ENCODE data around the gene IFI27L1. TPM values are rescaled to one million over a fixed set of nuclear protein-coding genes. Genes with fewer than 3 reads are reported as not detected.

IFI27L1 gene
- polyA plus RNA-seq (2013, experiment 1 of 2) = 14.1 TPM
- polyA plus RNA-seq (2013, experiment 2 of 2) = 14.6 TPM

GRCh38 chr14:94080621-94081385 is at the start of gene IFI27L1, which contains the start of gene DDX24:
Gene IFI27L1, plus strand, starts transcription at chr14:94081310. Its CDS starts 15,628 bp downstream, at chr14:94096938.
Gene DDX24, minus strand, starts transcription at chr14:94081202. Its CDS starts 1,460 bp downstream, at chr14:94079742.
- Histone ChIP-seq H3K79me1 (ENCODE audit: low read length) (peaks cover 27% of the 10 kb centered on the region), H3K4me2 (ENCODE audit: low read length) (peak within 1 kb of the TSS; percentile 96), H3K27ac (ENCODE audit: low read depth, low read length) (peak within 1 kb of the TSS; percentile 11), H3K56ac (ENCODE audit: low read length) (peak within 1 kb of the TSS; percentile 96), H3K4ac (ENCODE audit: low read depth, low read length) (peak within 1 kb of the TSS; percentile 39), H3K79me2 (ENCODE audit: control insufficient read depth, insufficient read depth, low read length) (peaks cover 40% of the 10 kb centered on the region), H3K36me3 (ENCODE audit: control insufficient read depth, insufficient read depth, low read length) (peaks cover 6% of the 10 kb centered on the region), H3K4me3 (ENCODE audit: low read length) (peak within 1 kb of the TSS; percentile 91), H3K9ac (ENCODE audit: low read length) (peak within 1 kb of the TSS; percentile 95), H2BK15ac (replicated peaks; ENCODE audit: low read depth) (no peak within 1 kb of the TSS), H3K18ac (ENCODE audit: low read length) (peak within 1 kb of the TSS; percentile 1), H3K23ac (ENCODE audit: low read length) (peak within 1 kb of the TSS; percentile 48), H2BK120ac (ENCODE audit: low read depth, low read length) (no peak within 1 kb of the TSS), H4K5ac (ENCODE audit: low read length) (no peak within 1 kb of the TSS), H2BK5ac (ENCODE audit: low read length) (no peak within 1 kb of the TSS), H3K4me1 (ENCODE audit: control insufficient read depth, low read depth, low read length) (peaks cover 13% of the 10 kb centered on the region), H2AK5ac (ENCODE audit: low read length) (no peak within 1 kb of the TSS), H3K27me3 (ENCODE audit: insufficient read depth, low read length, poor library complexity) (no peaks in the 10 kb centered on the region), H4K8ac (ENCODE audit: low read depth, low read length) (no peak within 1 kb of the TSS)
- WGBS (ENCODE audit: extremely low coverage, insufficient coverage, low lambda C conversion rate) = no CpG with 5 or more reads among the region's 77 CpGs
- peak; percentile 95 for DNase-seq

DNA sequence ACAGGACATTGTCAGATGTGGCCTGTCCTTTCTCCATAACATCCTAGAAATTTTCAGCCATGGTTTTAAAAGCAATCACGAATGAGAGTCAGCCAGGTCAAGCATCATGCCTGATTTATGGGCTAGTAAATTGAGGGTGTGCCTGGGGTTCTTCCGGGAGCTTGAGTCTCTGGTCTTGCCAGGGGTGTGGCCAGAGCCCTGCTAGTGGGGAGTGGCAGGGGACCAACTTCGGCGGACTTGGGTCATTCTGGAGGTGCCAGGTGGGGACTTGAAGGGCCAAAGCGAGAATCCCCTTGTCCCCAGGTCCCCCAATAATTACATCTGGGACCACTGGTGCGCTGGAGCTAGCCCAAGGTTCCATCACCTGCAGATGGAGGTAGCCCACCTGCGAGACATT is 49.2 kb upstream of the IFI27L1 start:
- Histone ChIP-seq H3K27me3 (ENCODE audit: insufficient read depth, low read length, poor library complexity) (no peaks in the 10 kb centered on the region), H3K79me1 (ENCODE audit: low read length) (no peaks in the 10 kb centered on the region), H3K9ac (ENCODE audit: low read length) (no peak overlapping the region), H3K79me2 (ENCODE audit: control insufficient read depth, insufficient read depth, low read length) (no peaks in the 10 kb centered on the region), H4K5ac (ENCODE audit: low read length) (no peak overlapping the region), H3K18ac (ENCODE audit: low read length) (no peak overlapping the region), H3K56ac (ENCODE audit: low read length) (no peak overlapping the region), H3K4me3 (ENCODE audit: low read length) (no peak overlapping the region), H3K4me1 (ENCODE audit: control insufficient read depth, low read depth, low read length) (peaks cover 1% of the 10 kb centered on the region), H3K23ac (ENCODE audit: low read length) (no peak overlapping the region), H3K4ac (ENCODE audit: low read depth, low read length) (no peak overlapping the region), H2BK5ac (ENCODE audit: low read length) (no peak overlapping the region), H2BK120ac (ENCODE audit: low read depth, low read length) (no peak overlapping the region), H3K36me3 (ENCODE audit: control insufficient read depth, insufficient read depth, low read length) (no peaks in the 10 kb centered on the region), H2AK5ac (ENCODE audit: low read length) (no peak overlapping the region), H3K4me2 (ENCODE audit: low read length) (no peak overlapping the region), H4K8ac (ENCODE audit: low read depth, low read length) (no peak overlapping the region), H2BK15ac (replicated peaks; ENCODE audit: low read depth) (no peak overlapping the region), H3K27ac (ENCODE audit: low read depth, low read length) (no peak overlapping the region)
- no peak for DNase-seq
- WGBS (ENCODE audit: extremely low coverage, insufficient coverage, low lambda C conversion rate) = no CpG with 5 or more reads among the region's 7 CpGs

GRCh38 chr14:94034886-94035285 is 46.2 kb upstream of the IFI27L1 start:
- H3K79me2 ChIP-seq (ENCODE audit: control insufficient read depth, insufficient read depth, low read length) = no peaks in the 10 kb centered on the region
- H2BK5ac ChIP-seq (ENCODE audit: low read length) = no peak overlapping the region
- H3K27ac ChIP-seq (ENCODE audit: low read depth, low read length) = no peak overlapping the region
- H3K23ac ChIP-seq (ENCODE audit: low read length) = no peak overlapping the region
- H3K9ac ChIP-seq (ENCODE audit: low read length) = no peak overlapping the region
- H2BK15ac ChIP-seq (replicated peaks; ENCODE audit: low read depth) = no peak overlapping the region
- no peak overlapping the region for H4K8ac ChIP-seq (ENCODE audit: low read depth, low read length)
- no peak overlapping the region for H3K4ac ChIP-seq (ENCODE audit: low read depth, low read length)
- no peak overlapping the region for H2BK120ac ChIP-seq (ENCODE audit: low read depth, low read length)
- H3K56ac ChIP-seq (ENCODE audit: low read length) = no peak overlapping the region
- H3K4me1 ChIP-seq (ENCODE audit: control insufficient read depth, low read depth, low read length) = peaks cover 1% of the 10 kb centered on the region
- no peak overlapping the region for H2AK5ac ChIP-seq (ENCODE audit: low read length)
- no peak for DNase-seq
- no peaks in the 10 kb centered on the region for H3K27me3 ChIP-seq (ENCODE audit: insufficient read depth, low read length, poor library complexity)
- H3K18ac ChIP-seq (ENCODE audit: low read length) = no peak overlapping the region
- no CpG with 5 or more reads among the region's 3 CpGs for WGBS (ENCODE audit: extremely low coverage, insufficient coverage, low lambda C conversion rate)
- H4K5ac ChIP-seq (ENCODE audit: low read length) = no peak overlapping the region
- H3K4me2 ChIP-seq (ENCODE audit: low read length) = no peak overlapping the region
- no peaks in the 10 kb centered on the region for H3K36me3 ChIP-seq (ENCODE audit: control insufficient read depth, insufficient read depth, low read length)
- H3K4me3 ChIP-seq (ENCODE audit: low read length) = no peak overlapping the region
- no peaks in the 10 kb centered on the region for H3K79me1 ChIP-seq (ENCODE audit: low read length)

- H3K23ac ChIP-seq (ENCODE audit: low read length) = no peak overlapping the region
- H2BK5ac ChIP-seq (ENCODE audit: low read length) = no peak overlapping the region
- H3K4me2 ChIP-seq (ENCODE audit: low read length) = no peak overlapping the region
- H3K56ac ChIP-seq (ENCODE audit: low read length) = peak overlapping the region; percentile 31
- no peak overlapping the region for H2AK5ac ChIP-seq (ENCODE audit: low read length)
- no peak overlapping the region for H3K27ac ChIP-seq (ENCODE audit: low read depth, low read length)
- no peak overlapping the region for H4K5ac ChIP-seq (ENCODE audit: low read length)
- H2BK15ac ChIP-seq (replicated peaks; ENCODE audit: low read depth) = no peak overlapping the region
- H3K4me3 ChIP-seq (ENCODE audit: low read length) = no peak overlapping the region
- DNase-seq = peak; percentile 95
- WGBS (ENCODE audit: extremely low coverage, insufficient coverage, low lambda C conversion rate) = no CpG with 5 or more reads among the region's 12 CpGs
- H4K8ac ChIP-seq (ENCODE audit: low read depth, low read length) = no peak overlapping the region
- no peak overlapping the region for H3K4ac ChIP-seq (ENCODE audit: low read depth, low read length)
- no peaks in the 10 kb centered on the region for H3K36me3 ChIP-seq (ENCODE audit: control insufficient read depth, insufficient read depth, low read length)
- H3K27me3 ChIP-seq (ENCODE audit: insufficient read depth, low read length, poor library complexity) = no peaks in the 10 kb centered on the region
- H3K79me1 ChIP-seq (ENCODE audit: low read length) = no peaks in the 10 kb centered on the region
- H3K9ac ChIP-seq (ENCODE audit: low read length) = peak overlapping the region; percentile 37
- peaks cover 1% of the 10 kb centered on the region for H3K4me1 ChIP-seq (ENCODE audit: control insufficient read depth, low read depth, low read length)
- no peaks in the 10 kb centered on the region for H3K79me2 ChIP-seq (ENCODE audit: control insufficient read depth, insufficient read depth, low read length)
- H3K18ac ChIP-seq (ENCODE audit: low read length) = no peak overlapping the region
- no peak overlapping the region for H2BK120ac ChIP-seq (ENCODE audit: low read depth, low read length)
Measured at GRCh38 chr14:94036313-94037167, 44.6 kb upstream of the IFI27L1 start.

DNA sequence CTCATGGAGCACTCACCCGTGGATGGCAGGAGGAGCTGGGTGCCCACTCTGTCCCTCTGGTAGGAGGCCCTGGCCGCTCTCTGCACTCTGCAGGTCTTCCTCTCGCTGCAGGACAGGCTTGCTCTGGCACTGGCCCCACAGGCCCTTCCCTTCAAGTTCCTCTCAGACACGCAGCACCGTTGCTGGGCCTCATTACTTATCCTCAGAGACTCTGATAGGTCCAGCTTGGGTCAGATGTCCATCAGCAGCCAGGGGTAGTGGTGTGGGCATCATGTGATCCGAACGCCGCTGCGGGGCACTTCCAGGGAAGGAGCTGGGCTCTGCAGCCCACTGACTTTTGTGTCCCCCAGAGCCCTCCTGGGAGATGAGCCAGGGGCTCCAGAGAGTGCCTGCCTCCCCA is 43.2 kb upstream of the IFI27L1 start:
- H3K36me3 ChIP-seq (ENCODE audit: control insufficient read depth, insufficient read depth, low read length) = no peaks in the 10 kb centered on the region
- H3K4me2 ChIP-seq (ENCODE audit: low read length) = no peak overlapping the region
- H4K8ac ChIP-seq (ENCODE audit: low read depth, low read length) = no peak overlapping the region
- H3K56ac ChIP-seq (ENCODE audit: low read length) = no peak overlapping the region
- H3K18ac ChIP-seq (ENCODE audit: low read length) = no peak overlapping the region
- no peaks in the 10 kb centered on the region for H3K79me1 ChIP-seq (ENCODE audit: low read length)
- WGBS (ENCODE audit: extremely low coverage, insufficient coverage, low lambda C conversion rate) = no CpG with 5 or more reads among the region's 9 CpGs
- H3K4ac ChIP-seq (ENCODE audit: low read depth, low read length) = no peak overlapping the region
- H3K4me1 ChIP-seq (ENCODE audit: control insufficient read depth, low read depth, low read length) = peaks cover 1% of the 10 kb centered on the region
- H3K27ac ChIP-seq (ENCODE audit: low read depth, low read length) = no peak overlapping the region
- H3K79me2 ChIP-seq (ENCODE audit: control insufficient read depth, insufficient read depth, low read length) = no peaks in the 10 kb centered on the region
- H3K23ac ChIP-seq (ENCODE audit: low read length) = no peak overlapping the region
- no peaks in the 10 kb centered on the region for H3K27me3 ChIP-seq (ENCODE audit: insufficient read depth, low read length, poor library complexity)
- no peak overlapping the region for H2BK5ac ChIP-seq (ENCODE audit: low read length)
- H2BK15ac ChIP-seq (replicated peaks; ENCODE audit: low read depth) = no peak overlapping the region
- no peak overlapping the region for H2BK120ac ChIP-seq (ENCODE audit: low read depth, low read length)
- DNase-seq = no peak
- H4K5ac ChIP-seq (ENCODE audit: low read length) = no peak overlapping the region
- no peak overlapping the region for H3K9ac ChIP-seq (ENCODE audit: low read length)
- H2AK5ac ChIP-seq (ENCODE audit: low read length) = no peak overlapping the region
- H3K4me3 ChIP-seq (ENCODE audit: low read length) = no peak overlapping the region
